ENCODE measurements around the gene ARL16. TPM values are rescaled to one million over a fixed set of nuclear protein-coding genes. Genes with fewer than 3 reads are reported as not detected.

ARL16 gene
- total and polyA plus RNA-seq, 2 donors (not counting 3 experiments of a cell fraction or from before 2014, with no cell fraction given), result 41.4 to 71.7 TPM

GRCh38 chr17:81702934-81703746, 19.5 kb upstream of the ARL16 start, which contains the start of gene MRPL12:
Gene MRPL12, plus strand, starts transcription at chr17:81703367. Its CDS starts 135 bp downstream, at chr17:81703502.
- ChIA-PET CTCF (interaction anchor here (1.0 to 2.8 kb wide), 4 partner anchors 9 to 124 kb away, joined by 3 to 19 read pairs (median 4); partner anchors contain the start of genes ARL16 and HGS), POLR2A (interaction anchor here (0.6 to 1.0 kb wide), 2 partner anchors 20 to 220 kb away, joined by 3 to 4 read pairs; partner anchors contain the start of gene ARL16)
- DNase-seq (ENCODE audit: low read depth, low spot score), result peak; percentile 93
- intact Hi-C loops (cut with micrococcal nuclease) (loop anchor here (1.0 to 2.0 kb wide), 2 partner anchors 9 to 18 kb away; partner anchors contain the start of genes HGS and SLC25A10), dilution Hi-C loops (cut with MboI; ENCODE audit: extremely low pct_ligation_motif_present, low sequenced_read_pairs) (no loop called here)
- no TSS peak for BruUV-seq (replicated peaks)
- FAIRE-seq, result peak; percentile 97
- H3K27me3 ChIP-seq (ENCODE audit: control insufficient read depth in 2 of 2, insufficient read depth in 2 of 2, low read length in 2 of 2), result no peaks in the 10 kb centered on the region
- no peaks in the 10 kb centered on the region for H4K20me1 ChIP-seq (replicated peaks; ENCODE audit: control insufficient read depth, extremely low read depth, insufficient read depth, low read length)
- TF ChIP-seq GATA2 (IDR thresholded peaks at IDR 0.05; ENCODE audit: insufficient read depth, insufficient read length, low read depth, low read length) (no peak), FOS (IDR thresholded peaks at IDR 0.05; ENCODE audit: borderline replicate concordance, insufficient read depth, low read length) (no peak), POLR2A (IDR thresholded peaks at IDR 0.05; ENCODE audit: low read depth, low read length) (peak; percentile 98), MAX (IDR thresholded peaks at IDR 0.05; ENCODE audit: insufficient read depth, insufficient read length) (peak; percentile 59), EZH2 (IDR thresholded peaks at IDR 0.05; ENCODE audit: borderline replicate concordance, low read depth, low read length, severe bottlenecking) (no peak), JUN (IDR thresholded peaks at IDR 0.05; ENCODE audit: borderline replicate concordance, insufficient read depth, insufficient read length, low read depth) (no peak), MYC (IDR thresholded peaks at IDR 0.05; ENCODE audit: low read depth, low read length) (peak; percentile 82), CTCF (IDR thresholded peaks at IDR 0.05; ENCODE audit: extremely low read depth in 1 of 2, insufficient read depth in 1 of 2, low read depth in 1 of 2, low read length in 2 of 2) (peak in 1 of 2 donors; percentile 28), POLR2AphosphoS5 (IDR thresholded peaks at IDR 0.05; ENCODE audit: insufficient read depth, low read depth, low read length) (peak; percentile 98)
- H3K9me3 ChIP-seq (replicated peaks; ENCODE audit: control insufficient read depth, insufficient read depth, low read length), result no peaks in the 10 kb centered on the region
- peak within 1 kb of the TSS; percentile 70 to 86 (median 76) for H3K4me3 ChIP-seq (replicated peaks in 1 of 3; ENCODE audit: insufficient read depth in 1 of 3, low read depth in 1 of 3, low read length in 3 of 3)
- H3K79me2 ChIP-seq (ENCODE audit: control insufficient read depth, insufficient read depth, low read length), result peaks cover 35% of the 10 kb centered on the region
- peaks cover 6 to 33% of the 10 kb centered on the region in 2 experiments for H3K36me3 ChIP-seq (ENCODE audit: control insufficient read depth in 2 of 2, extremely low read depth in 1 of 2, insufficient read depth in 2 of 2, low read length in 2 of 2)
- peak within 1 kb of the TSS; percentile 87 for H3K27ac ChIP-seq (ENCODE audit: insufficient read depth, low read depth, low read length)
- peak within 1 kb of the TSS; percentile 79 for H3K4me2 ChIP-seq (ENCODE audit: insufficient read depth, low read length)
- H3K9ac ChIP-seq (replicated peaks; ENCODE audit: extremely low read depth, insufficient read depth, low read length), result peak within 1 kb of the TSS; percentile 98
- peaks cover 19% of the 10 kb centered on the region for H3K4me1 ChIP-seq (ENCODE audit: control insufficient read depth, extremely low read depth, insufficient read depth, low read length)
- H2AFZ ChIP-seq (ENCODE audit: low read depth, low read length), result peak within 1 kb of the TSS; percentile 30
- no peaks in the 10 kb centered on the region for H3K9me1 ChIP-seq (replicated peaks; ENCODE audit: control insufficient read depth, extremely low read depth, insufficient read depth, low read length)

All from endothelial cell of umbilical vein (primary cell).